A549 treated with GW870086 at 1 μM for 4 hours (cell line): ENCODE measurements around the gene RAB3IL1. TPM values are rescaled to one million over a fixed set of nuclear protein-coding genes. Genes with fewer than 3 reads are reported as not detected.

Source experiments
- total RNA-seq: library from RNA; stranded (reverse); fragments of 200-300 nt; extraction: Qiagen RNA extraction; gene quantifications from 5 replicates; pipeline ENCODE4 v1.2.3, GENCODE V29; 2022; ENCODE audit warnings: low read depth

RAB3IL1 gene
- total RNA-seq, result 12.8 to 15.7 TPM (median 14.5 TPM) in 5 replicates

GRCh38 chr11:61917334-61918109 lies at the start of gene RAB3IL1:
RAB3IL1 (minus strand) TSS chr11:61917566; CDS start chr11:61917367, 199 bp downstream.

GRCh38 chr11:61950035-61950547 lies 32.7 kb upstream of the RAB3IL1 start, which contains the start of gene BEST1:
BEST1 (plus strand) TSS chr11:61950351; CDS start chr11:61951807, 1,456 bp downstream.

GRCh38 chr11:61891331-61892084 lies 25.9 kb downstream of the RAB3IL1 start, which contains the start of gene FADS3:
FADS3 (minus strand) TSS chr11:61891545; CDS start chr11:61891381, 164 bp downstream.

Other genes starting within 250 kb of the RAB3IL1 start
- gene DAGLA, start 237.2 kb downstream of the RAB3IL1 start, total RNA-seq, result 5.1 to 8.2 TPM (median 7.1 TPM) in 5 replicates
- gene MYRF, start 164.9 kb downstream of the RAB3IL1 start, total RNA-seq, result 15.9 to 22.9 TPM (median 20.8 TPM) in 5 replicates
- 216 to 266 TPM (median 234 TPM) in 5 replicates for gene TMEM258, start 125.0 kb downstream of the RAB3IL1 start, total RNA-seq
- gene FEN1, start 124.7 kb downstream of the RAB3IL1 start, total RNA-seq, result 88.3 to 103 TPM (median 98.3 TPM) in 5 replicates
- 119 to 158 TPM (median 150 TPM) in 5 replicates for gene FADS1, start 100.6 kb downstream of the RAB3IL1 start, total RNA-seq
- gene FADS2, start 89.3 kb downstream of the RAB3IL1 start, total RNA-seq, result 265 to 340 TPM (median 308 TPM) in 5 replicates
- 49.6 to 65.9 TPM (median 63.9 TPM) in 5 replicates for gene FADS3, start 26.0 kb downstream of the RAB3IL1 start, total RNA-seq
- gene BEST1, start 32.8 kb upstream of the RAB3IL1 start, total RNA-seq, result 2.4 to 5.4 TPM (median 2.9 TPM) in 5 replicates
- gene FTH1, start 50.1 kb upstream of the RAB3IL1 start, total RNA-seq, result 10,289 to 19,481 TPM (median 16,743 TPM) in 5 replicates
- 47.9 to 58.5 TPM (median 49.7 TPM) in 5 replicates for gene INCENP, start 206.4 kb upstream of the RAB3IL1 start, total RNA-seq